Left ventricle myocardium superior (tissue), 1 donor: ENCODE data around the gene CHCHD10. TPM values are rescaled to one million over a fixed set of nuclear protein-coding genes. Genes with fewer than 3 reads are reported as not detected.

Source experiments
- ATAC-seq: fragments of 200-7000 bp; cut with Tn5 transposase; one replicate; pipeline ENCODE4 v1.9.1; 2020; ENCODE audit warnings: mild to moderate bottlenecking, moderate library complexity
- DNase-seq: peaks from one replicate; pipeline ENCODE4 v3.0.0-alpha.2; 2020
- intact Hi-C: fragments of 100-400 bp; cut with micrococcal nuclease; formaldehyde crosslinking; loops from one replicate; pipeline ENCODE4 v1.11.0; 2022
- total RNA-seq: library from RNA; stranded (reverse); fragmentation: NEBNext Ultra II Directional; extraction: Animal tissue kit (Norgen Biotek cat#: 25700); gene quantifications from one replicate; pipeline ENCODE4 v1.2.1, GENCODE V29; 2021
- donor health status: DM: no; HTN: yes; CAD: no; lungs with severe emphysema.

CHCHD10 gene
- total RNA-seq, 1 donor from 2014 or later = 1,571 TPM

- ATAC-seq (no peak), DNase-seq (no peak)
- intact Hi-C loops = no loop called here
Observed at GRCh38 chr22:23789638-23790037, 21.9 kb upstream of the CHCHD10 start.

- intact Hi-C loops = no loop called here
Observed at GRCh38 chr22:23789121-23789520, 21.3 kb upstream of the CHCHD10 start.

GRCh38 chr22:23787910-23788309 lies 20.1 kb upstream of the CHCHD10 start:
- intact Hi-C loops = no loop called here
- no peak for ATAC-seq
- DNase-seq = no peak

More at GRCh38 chr22:23789121-23789520, 21.3 kb upstream of the CHCHD10 start:
- DNase-seq (no peak), ATAC-seq (no peak)

- intact Hi-C loops = no loop called here
- no peak for ATAC-seq
- DNase-seq = no peak
Observed at GRCh38 chr22:23787600-23787896, 19.8 kb upstream of the CHCHD10 start.

GRCh38 chr22:23786752-23787599 lies 19.2 kb upstream of the CHCHD10 start, which contains the start of gene SMARCB1:
SMARCB1 (plus strand) TSS chr22:23786966; CDS start chr22:23787170, 204 bp downstream.
- intact Hi-C loops = no loop called here
- peak; percentile 97 for DNase-seq
- peak; percentile 94 for ATAC-seq

- ATAC-seq (peak; percentile 17), DNase-seq (no peak)
- intact Hi-C loops = no loop called here
Observed at GRCh38 chr22:23786261-23786710, 18.5 kb upstream of the CHCHD10 start.

- ATAC-seq = no peak
- intact Hi-C loops = no loop called here
Observed at GRCh38 chr22:23784215-23784732, 16.5 kb upstream of the CHCHD10 start.

GRCh38 chr22:23783265-23784150 lies 15.7 kb upstream of the CHCHD10 start:
- no peak for DNase-seq
- intact Hi-C loops = no loop called here

More at GRCh38 chr22:23784215-23784732, 16.5 kb upstream of the CHCHD10 start:
- no peak for DNase-seq

GRCh38 chr22:23782703-23783102 lies 14.9 kb upstream of the CHCHD10 start:
- ATAC-seq (no peak), DNase-seq (no peak)
- intact Hi-C loops = no loop called here

More at GRCh38 chr22:23783265-23784150, 15.7 kb upstream of the CHCHD10 start:
- ATAC-seq = no peak

- DNase-seq (no peak), ATAC-seq (no peak)
- intact Hi-C loops = no loop called here
Observed at GRCh38 chr22:23782252-23782651, 14.5 kb upstream of the CHCHD10 start.

- ATAC-seq = no peak
- no peak for DNase-seq
- intact Hi-C loops = no loop called here
Observed at GRCh38 chr22:23781511-23782183, 13.9 kb upstream of the CHCHD10 start.

- DNase-seq = no peak
- ATAC-seq = no peak
- intact Hi-C loops = no loop called here
Observed at GRCh38 chr22:23781065-23781464, 13.3 kb upstream of the CHCHD10 start.

- ATAC-seq (no peak), DNase-seq (no peak)
- intact Hi-C loops = no loop called here
Observed at GRCh38 chr22:23780146-23780748, 12.5 kb upstream of the CHCHD10 start.

GRCh38 chr22:23779731-23780130 lies 12.0 kb upstream of the CHCHD10 start:
- intact Hi-C loops = loop anchor here (10.0 kb wide), 1 partner anchor 65 kb away; no protein-coding TSS in a partner anchor
- no peak for DNase-seq
- ATAC-seq = no peak

- no peak for ATAC-seq
- no peak for DNase-seq
- intact Hi-C loops = loop anchor here (10.0 kb wide), 1 partner anchor 66 kb away; no protein-coding TSS in a partner anchor
Observed at GRCh38 chr22:23779083-23779482, 11.3 kb upstream of the CHCHD10 start.

GRCh38 chr22:23778577-23778900 lies 10.8 kb upstream of the CHCHD10 start:
- no peak for ATAC-seq
- intact Hi-C loops = loop anchor here (10.0 kb wide), 1 partner anchor 66 kb away; no protein-coding TSS in a partner anchor

GRCh38 chr22:23777776-23778576 lies 10.2 kb upstream of the CHCHD10 start:
- peak; percentile 83 for DNase-seq
- ATAC-seq = peak; percentile 67
- intact Hi-C loops = loop anchor here (10.0 kb wide), 1 partner anchor 67 kb away; no protein-coding TSS in a partner anchor

More at GRCh38 chr22:23778577-23778900, 10.8 kb upstream of the CHCHD10 start:
- DNase-seq = no peak
